AG10803 (cell line): Measurements from ENCODE around the gene FBXO44.
"Not testable (repeated sequence)": the region's sequence is repeated elsewhere in the genome, so short reads cannot be mapped to it uniquely, and the experiment has no call there.

Experiments
- DNase-seq: peaks from one replicate; pipeline ENCODE4 v3.0.0; 2010; ENCODE audit warnings: low read depth
- H3K4me3 ChIP-seq: 2 replicates; pipeline ENCODE4 v1.5.1; 2011; ENCODE audit warnings: mild to moderate bottlenecking, low read length, control low read depth
- TF ChIP-seq, protein P1 (sequence below): conservative IDR thresholded peaks from 2 replicates; pipeline ENCODE4 v1.5.1; 2011; ENCODE audit warnings: mild to moderate bottlenecking, low read length, control low read depth, inconsistent platforms

The FBXO44 gene

DNA sequence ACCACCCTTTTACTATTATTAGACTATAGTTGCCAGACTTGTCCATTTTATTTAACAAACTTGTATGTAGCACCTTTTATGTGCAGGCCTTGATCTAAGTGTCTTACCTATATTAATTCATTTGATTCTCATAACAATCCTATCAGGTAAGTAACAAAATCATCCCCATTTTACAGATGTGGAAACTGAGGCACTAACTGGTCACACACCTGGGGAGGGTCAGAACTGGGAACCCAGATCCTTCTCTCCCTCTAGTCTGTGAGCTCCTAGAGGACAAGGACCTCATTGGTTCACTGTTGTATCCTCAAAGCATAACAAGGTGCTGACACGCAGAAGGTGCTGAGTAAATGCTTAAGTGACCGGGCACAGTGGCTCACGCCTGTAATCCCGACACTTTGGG, 15.3 kb upstream of the FBXO44 start:
- H3K4me3 ChIP-seq: no peak overlapping the region
- DNase-seq: no peak
- TF ChIP-seq, protein P1, sequence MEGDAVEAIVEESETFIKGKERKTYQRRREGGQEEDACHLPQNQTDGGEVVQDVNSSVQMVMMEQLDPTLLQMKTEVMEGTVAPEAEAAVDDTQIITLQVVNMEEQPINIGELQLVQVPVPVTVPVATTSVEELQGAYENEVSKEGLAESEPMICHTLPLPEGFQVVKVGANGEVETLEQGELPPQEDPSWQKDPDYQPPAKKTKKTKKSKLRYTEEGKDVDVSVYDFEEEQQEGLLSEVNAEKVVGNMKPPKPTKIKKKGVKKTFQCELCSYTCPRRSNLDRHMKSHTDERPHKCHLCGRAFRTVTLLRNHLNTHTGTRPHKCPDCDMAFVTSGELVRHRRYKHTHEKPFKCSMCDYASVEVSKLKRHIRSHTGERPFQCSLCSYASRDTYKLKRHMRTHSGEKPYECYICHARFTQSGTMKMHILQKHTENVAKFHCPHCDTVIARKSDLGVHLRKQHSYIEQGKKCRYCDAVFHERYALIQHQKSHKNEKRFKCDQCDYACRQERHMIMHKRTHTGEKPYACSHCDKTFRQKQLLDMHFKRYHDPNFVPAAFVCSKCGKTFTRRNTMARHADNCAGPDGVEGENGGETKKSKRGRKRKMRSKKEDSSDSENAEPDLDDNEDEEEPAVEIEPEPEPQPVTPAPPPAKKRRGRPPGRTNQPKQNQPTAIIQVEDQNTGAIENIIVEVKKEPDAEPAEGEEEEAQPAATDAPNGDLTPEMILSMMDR: no peak

DNA sequence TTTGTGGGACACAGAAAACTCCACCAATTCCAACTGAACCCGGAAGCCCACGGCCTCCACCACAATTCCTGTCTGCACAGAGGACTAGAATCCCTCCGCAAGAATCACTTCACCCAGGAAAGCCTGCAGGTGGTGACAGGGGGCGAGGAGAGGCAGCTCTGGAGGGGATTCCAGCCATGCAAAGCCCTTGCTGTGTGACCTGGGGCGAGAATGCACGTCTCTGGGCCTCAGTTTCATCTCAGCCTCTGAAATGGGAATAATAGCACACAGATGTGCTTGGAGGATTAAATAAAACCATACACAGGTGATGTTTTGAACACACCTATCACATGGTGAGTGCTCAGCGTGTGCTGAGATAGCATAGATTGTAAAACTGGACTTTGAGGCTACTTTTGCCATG, 14.6 kb upstream of the FBXO44 start:
- H3K4me3 ChIP-seq: no peak overlapping the region
- DNase-seq: no peak
- TF ChIP-seq, protein P1: no peak

DNA sequence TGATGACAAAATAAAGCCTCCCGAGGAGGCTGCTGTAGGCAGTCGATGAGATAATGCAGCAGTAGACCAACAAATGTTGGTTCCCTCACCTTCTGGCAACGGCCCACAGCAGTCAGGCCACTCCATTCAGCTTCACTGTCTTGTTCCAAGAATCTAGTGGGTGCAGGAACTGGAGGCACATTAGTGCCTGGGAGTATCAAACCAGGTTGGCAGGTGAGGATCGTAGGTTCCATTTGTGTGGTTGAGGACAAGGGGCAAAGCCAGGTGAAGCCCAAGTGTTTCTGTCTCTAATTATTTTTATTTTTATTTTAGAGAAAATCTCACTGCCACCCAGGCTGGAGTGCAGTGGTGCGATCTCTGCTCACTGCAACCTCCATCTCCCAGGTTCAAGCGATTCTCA, 13.7 kb upstream of the FBXO44 start:
- TF ChIP-seq, protein P1: no peak
- H3K4me3 ChIP-seq: no peak overlapping the region
- DNase-seq: no peak

DNA sequence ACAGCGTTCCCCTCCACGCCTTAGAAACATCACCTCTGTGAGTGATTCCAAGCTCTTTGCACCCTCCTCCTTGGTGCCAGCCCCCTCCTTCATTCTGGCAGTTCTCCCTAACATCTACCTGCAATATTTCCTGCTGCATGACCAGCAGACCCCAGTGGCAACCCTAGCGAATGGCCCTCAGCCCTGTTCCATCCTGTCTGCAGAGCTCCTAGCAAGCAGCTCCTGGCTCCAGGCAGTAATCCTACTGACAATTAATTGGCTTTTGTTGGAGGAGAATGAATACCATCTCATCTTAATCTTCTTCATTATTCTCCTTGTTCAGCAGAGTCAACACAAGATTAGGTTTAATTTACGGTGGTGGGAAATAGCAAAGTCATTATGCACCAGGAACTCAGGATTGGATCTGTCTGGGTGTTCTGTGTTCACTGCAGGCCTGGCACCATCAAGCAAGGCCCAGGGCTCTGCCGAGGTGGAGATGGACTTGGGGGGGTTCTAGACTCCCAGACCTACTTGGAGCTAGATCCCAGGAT, 12.8 kb upstream of the FBXO44 start:
- TF ChIP-seq, protein P1: no peak
- no peak overlapping the region for H3K4me3 ChIP-seq
- no peak for DNase-seq

DNA sequence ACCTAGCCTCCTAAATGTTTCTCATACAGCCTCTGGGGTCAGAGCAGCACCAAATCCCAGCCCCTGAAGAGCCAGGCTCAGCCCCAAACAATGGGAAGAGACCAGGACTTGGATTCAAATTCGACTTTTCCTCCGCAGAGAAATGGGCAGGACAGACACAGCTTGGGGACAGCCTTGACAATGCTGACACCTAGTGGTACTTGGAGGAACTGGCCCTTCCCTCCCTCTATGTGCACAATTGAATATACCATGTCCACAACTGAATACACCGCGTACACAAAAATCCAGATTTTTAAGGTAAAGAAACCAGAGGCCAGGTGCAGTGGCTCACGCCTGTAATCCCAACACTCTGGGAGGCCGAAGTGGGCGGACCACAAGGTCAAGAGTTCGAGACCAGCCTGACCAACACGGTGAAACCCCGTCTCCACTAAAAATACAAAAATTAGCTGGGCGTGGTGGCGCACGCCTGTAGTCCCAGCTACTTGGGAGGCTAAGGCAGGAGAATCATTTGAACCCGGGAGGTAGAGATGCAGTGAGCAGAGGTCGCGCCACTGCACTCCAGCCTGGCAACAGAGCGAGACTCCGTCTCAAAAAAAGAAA, 12.2 kb upstream of the FBXO44 start:
- not testable (repeated sequence) for H3K4me3 ChIP-seq
- TF ChIP-seq, protein P1: peak; percentile 99
- peak; percentile 57 for DNase-seq

DNA sequence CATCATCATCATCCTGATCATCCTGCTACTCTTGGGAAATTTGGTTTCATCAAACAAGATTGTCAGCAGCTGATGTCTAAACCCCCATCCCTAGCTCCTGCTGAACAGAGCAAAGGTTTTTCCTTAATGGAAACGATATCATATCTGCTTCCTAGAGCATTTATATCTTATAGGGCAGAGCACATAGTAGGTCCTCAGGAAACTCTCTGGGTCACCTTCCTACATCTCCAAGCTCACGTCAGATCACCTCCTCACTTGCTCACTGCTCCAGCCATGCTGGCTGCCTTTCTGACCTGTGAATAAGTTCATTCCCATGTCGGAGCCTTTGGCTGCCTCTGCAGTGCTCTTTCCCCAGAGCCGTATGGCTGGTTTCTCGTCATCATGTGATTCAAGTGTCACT, 10.9 kb upstream of the FBXO44 start:
- no peak overlapping the region for H3K4me3 ChIP-seq
- TF ChIP-seq, protein P1: no peak
- DNase-seq: no peak

DNA sequence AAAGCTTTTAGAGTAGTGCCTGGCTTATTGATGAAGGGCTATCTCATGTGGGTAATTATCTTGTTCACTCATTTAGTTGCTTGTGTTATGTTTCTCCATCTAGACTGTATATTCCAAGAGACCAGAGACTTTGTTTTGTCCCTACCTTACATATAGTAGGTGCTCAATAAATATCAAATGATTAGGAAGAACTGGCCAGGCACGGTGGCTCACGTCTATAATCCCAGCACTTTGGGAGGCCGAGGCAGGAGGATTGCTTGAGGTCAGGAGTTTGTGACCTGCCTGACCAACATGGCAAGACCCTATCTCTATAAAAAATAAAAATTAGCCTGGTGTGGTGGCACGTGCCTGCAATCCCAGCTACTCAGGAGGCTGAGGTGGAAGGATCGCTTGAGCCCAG, 9.4 kb upstream of the FBXO44 start:
- TF ChIP-seq, protein P1: no peak
- DNase-seq: no peak
- no peak overlapping the region for H3K4me3 ChIP-seq
